Progenitor cell of endocrine pancreas (in vitro differentiated cells): ENCODE results near the gene OBP2B. TPM values are rescaled to one million over a fixed set of nuclear protein-coding genes. Genes with fewer than 3 reads are reported as not detected.

Experiments used
- DNase-seq: peaks from one replicate; pipeline ENCODE4 v3.0.0; 2021; ENCODE audit warnings: low spot score; ENCODE audit not compliant: unreplicated experiment
- H3K27ac Mint-ChIP-seq: 2 replicates; pipeline ENCODE4 v1.8.0; 2021; ENCODE audit warnings: mild to moderate bottlenecking, moderate library complexity, mixed read lengths
- H3K27me3 Mint-ChIP-seq: 2 replicates; pipeline ENCODE4 v1.8.0; 2021; ENCODE audit warnings: mixed read lengths
- H3K36me3 Mint-ChIP-seq: 2 replicates; pipeline ENCODE4 v1.8.0; 2022; ENCODE audit warnings: mixed read lengths; ENCODE audit not compliant: insufficient read depth
- H3K4me1 Mint-ChIP-seq: 2 replicates; pipeline ENCODE4 v1.8.0; 2021; ENCODE audit warnings: low read depth, mixed read lengths
- H3K4me3 Mint-ChIP-seq: 2 replicates; pipeline ENCODE4 v1.8.0; 2021; ENCODE audit warnings: low read depth, mild to moderate bottlenecking, moderate library complexity, mixed read lengths
- H3K9me3 Mint-ChIP-seq: 2 replicates; pipeline ENCODE4 v1.8.0; 2021; ENCODE audit warnings: low read depth, mixed read lengths
- total RNA-seq: library from RNA; stranded (reverse); gene quantifications from 2 replicates; pipeline ENCODE4 v1.2.1, GENCODE V29; 2021
- TF ChIP-seq, protein P1 (sequence below): fragments of 200-600 bp; sonication (generic); IDR thresholded peaks from one replicate; pipeline ENCODE4 v1.5.0; 2021; ENCODE audit warnings: antibody characterized with exemption, mild to moderate bottlenecking; ENCODE audit not compliant: unreplicated experiment

Gene OBP2B
- total RNA-seq, 1 donor from 2014 or later = not detected

DNA sequence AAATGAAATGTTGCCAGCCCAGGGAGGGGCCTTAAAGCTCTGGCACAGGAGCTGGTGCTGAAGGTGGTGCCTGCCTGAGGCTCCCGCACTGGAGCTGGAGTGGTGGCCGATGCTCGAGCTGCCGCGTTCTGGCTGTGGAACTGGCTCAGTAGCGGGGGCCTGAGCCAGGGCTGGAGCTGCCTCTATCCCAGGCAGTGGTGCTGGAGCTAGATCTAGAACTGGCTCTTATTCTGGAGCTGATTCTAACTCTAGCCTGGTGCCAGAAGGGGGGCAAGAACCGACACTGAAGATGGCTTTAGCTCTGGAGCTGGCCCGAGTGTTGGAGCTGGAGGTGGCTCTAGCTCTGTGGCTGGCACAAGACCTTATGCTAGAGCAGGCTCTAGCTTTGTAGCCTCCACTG, 19.2 kb downstream of the OBP2B start:
- peaks cover 1% of the 10 kb centered on the region for H3K4me1 Mint-ChIP-seq
- H3K4me3 Mint-ChIP-seq = no peak overlapping the region
- H3K36me3 Mint-ChIP-seq = no peaks in the 10 kb centered on the region
- H3K27me3 Mint-ChIP-seq = peaks cover 38% of the 10 kb centered on the region
- TF ChIP-seq, protein P1, sequence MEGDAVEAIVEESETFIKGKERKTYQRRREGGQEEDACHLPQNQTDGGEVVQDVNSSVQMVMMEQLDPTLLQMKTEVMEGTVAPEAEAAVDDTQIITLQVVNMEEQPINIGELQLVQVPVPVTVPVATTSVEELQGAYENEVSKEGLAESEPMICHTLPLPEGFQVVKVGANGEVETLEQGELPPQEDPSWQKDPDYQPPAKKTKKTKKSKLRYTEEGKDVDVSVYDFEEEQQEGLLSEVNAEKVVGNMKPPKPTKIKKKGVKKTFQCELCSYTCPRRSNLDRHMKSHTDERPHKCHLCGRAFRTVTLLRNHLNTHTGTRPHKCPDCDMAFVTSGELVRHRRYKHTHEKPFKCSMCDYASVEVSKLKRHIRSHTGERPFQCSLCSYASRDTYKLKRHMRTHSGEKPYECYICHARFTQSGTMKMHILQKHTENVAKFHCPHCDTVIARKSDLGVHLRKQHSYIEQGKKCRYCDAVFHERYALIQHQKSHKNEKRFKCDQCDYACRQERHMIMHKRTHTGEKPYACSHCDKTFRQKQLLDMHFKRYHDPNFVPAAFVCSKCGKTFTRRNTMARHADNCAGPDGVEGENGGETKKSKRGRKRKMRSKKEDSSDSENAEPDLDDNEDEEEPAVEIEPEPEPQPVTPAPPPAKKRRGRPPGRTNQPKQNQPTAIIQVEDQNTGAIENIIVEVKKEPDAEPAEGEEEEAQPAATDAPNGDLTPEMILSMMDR = no peak
- H3K27ac Mint-ChIP-seq = no peak overlapping the region
- DNase-seq = no peak
- H3K9me3 Mint-ChIP-seq = no peaks in the 10 kb centered on the region

DNA sequence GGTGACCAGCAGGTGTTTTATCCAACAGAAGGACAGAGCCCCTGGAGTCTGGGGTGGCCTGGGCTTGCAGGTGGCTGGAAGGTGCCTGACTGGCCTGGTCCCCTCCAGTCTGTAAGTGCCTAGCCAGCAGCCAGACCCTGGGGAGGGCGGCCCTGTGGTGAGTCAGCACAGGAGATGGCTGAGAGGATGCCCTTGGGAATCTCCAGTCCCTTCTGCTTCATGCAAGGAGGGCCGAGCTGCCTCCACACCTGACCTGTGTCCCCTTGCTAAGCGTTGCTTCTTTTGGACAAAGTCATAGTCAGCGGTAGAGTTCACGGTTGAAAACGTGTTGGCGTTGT, 20.2 kb downstream of the OBP2B start:
- Mint-ChIP-seq H3K27me3 (peaks cover 37% of the 10 kb centered on the region), H3K4me1 (peaks cover 1% of the 10 kb centered on the region), H3K27ac (no peak overlapping the region), H3K4me3 (no peak overlapping the region), H3K9me3 (no peaks in the 10 kb centered on the region), H3K36me3 (no peaks in the 10 kb centered on the region)
- no peak for DNase-seq
- TF ChIP-seq, protein P1 = no peak

DNA sequence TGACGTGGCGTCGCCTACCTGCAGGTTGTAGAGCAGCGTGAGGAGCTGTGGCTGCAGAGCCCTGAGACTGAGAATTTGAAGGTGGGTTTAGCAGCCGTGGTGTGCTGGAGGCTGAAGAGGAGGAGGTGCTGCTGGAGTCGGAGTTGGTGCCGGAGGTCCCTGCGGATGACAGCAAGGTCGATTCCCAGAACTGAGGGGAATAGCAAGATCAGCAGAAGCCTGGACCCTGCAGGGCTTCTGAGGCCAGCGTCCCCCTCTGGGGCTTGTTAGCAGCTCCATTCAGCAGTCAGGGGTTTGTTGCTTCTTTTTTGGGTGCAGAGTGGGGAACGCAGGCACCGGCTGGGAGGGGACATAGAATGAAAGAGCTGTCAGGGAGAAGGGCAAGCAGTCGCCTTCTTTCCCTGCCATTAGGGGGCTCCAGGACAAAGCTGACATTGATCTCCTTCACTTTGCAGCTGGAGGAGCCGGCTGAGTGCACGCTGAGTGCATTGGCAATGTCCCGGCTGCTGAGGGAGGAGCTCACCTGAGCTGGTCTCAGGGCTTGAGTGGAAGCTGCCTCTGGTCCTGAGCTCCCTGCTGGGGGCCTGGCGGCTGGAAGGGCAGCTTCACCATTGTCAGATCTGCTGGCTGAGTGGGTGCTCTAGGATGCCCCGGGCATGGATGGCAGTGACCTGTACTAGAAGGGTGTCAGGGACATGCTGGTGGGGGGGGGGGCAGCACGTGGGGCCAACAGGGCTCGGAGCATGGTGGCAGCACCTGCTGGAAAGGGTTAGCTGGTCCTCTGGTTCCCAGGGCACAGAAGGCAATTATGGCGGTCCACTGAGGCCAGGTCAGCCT, 20.8 kb downstream of the OBP2B start:
- H3K36me3 Mint-ChIP-seq = no peaks in the 10 kb centered on the region
- TF ChIP-seq, protein P1 = peak; percentile 63
- no peak overlapping the region for H3K27ac Mint-ChIP-seq
- DNase-seq = peak; percentile 45
- no peaks in the 10 kb centered on the region for H3K9me3 Mint-ChIP-seq
- H3K27me3 Mint-ChIP-seq = peaks cover 41% of the 10 kb centered on the region
- peaks cover 1% of the 10 kb centered on the region for H3K4me1 Mint-ChIP-seq
- H3K4me3 Mint-ChIP-seq = no peak overlapping the region

DNA sequence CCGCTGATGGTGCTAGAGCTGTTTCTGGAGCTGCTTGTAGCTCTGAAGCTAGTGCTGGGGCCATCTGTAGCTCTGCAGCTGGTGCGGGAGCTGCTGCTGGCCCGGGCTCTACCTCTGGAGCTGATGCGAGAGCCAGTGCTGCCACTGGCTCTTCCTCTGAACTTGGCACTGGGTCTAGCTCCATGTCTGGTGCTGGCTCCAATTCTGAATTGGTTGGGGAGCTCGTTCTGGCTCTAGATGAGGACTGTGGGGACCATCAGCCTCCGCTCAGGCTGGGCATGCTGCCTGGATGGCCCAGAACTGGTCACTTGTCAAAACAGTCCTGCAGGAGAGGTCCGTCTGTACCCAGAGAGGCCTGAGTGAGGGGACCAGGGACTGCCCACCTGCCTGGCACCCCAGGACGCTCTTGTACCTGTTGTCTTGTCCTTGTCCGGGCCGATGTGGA, 21.5 kb downstream of the OBP2B start:
- Mint-ChIP-seq H3K27ac (no peak overlapping the region), H3K36me3 (no peaks in the 10 kb centered on the region), H3K4me3 (no peak overlapping the region), H3K27me3 (peaks cover 46% of the 10 kb centered on the region), H3K4me1 (peaks cover under 1% of the 10 kb centered on the region), H3K9me3 (no peaks in the 10 kb centered on the region)
- TF ChIP-seq, protein P1 = no peak
- DNase-seq = no peak

DNA sequence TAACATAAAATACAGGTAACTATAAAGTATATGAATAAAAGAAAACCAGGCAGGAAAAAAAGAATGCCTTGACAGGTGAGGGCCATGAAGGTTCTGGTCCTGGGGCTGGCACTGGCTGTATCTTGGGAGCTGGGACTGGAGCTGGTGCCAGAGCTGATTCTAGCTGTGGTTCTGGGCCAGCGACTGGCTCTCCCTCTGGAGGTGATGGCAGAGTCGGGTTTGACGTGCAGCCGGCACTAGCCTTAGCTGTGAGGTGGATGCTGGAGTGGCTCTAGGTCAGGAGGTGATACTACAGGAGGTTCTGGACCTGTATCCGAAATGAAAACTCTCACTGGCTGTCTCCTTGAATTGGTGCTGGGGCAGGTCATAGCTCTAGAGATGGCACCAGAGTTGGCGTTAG, 22.3 kb downstream of the OBP2B start:
- no peaks in the 10 kb centered on the region for H3K9me3 Mint-ChIP-seq
- TF ChIP-seq, protein P1 = no peak
- peaks cover 45% of the 10 kb centered on the region for H3K27me3 Mint-ChIP-seq
- no peaks in the 10 kb centered on the region for H3K36me3 Mint-ChIP-seq
- no peak overlapping the region for H3K27ac Mint-ChIP-seq
- H3K4me3 Mint-ChIP-seq = no peak overlapping the region
- DNase-seq = no peak
- no peaks in the 10 kb centered on the region for H3K4me1 Mint-ChIP-seq
